ENCODE data around the gene NIPAL3. TPM values are rescaled to one million over a fixed set of nuclear protein-coding genes. Genes with fewer than 3 reads are reported as not detected.
"Not testable (repeated sequence)": the region's sequence is repeated elsewhere in the genome, so short reads cannot be mapped to it uniquely, and the experiment has no call there.

Gene NIPAL3
- total RNA-seq, 2 donors from 2014 or later = 30.0 to 38.5 TPM

- no peaks in the 10 kb centered on the region for H3K9me3 Mint-ChIP-seq
- no peak for ATAC-seq (replicated peaks)
These were observed 76.2 kb downstream of the NIPAL3 start for GRCh38 chr1:24491577-24492360.

GRCh38 chr1:24492935-24493334 lies 77.3 kb downstream of the NIPAL3 start:
- H3K27me3 Mint-ChIP-seq; H3K9me3 Mint-ChIP-seq; H3K4me3 Mint-ChIP-seq; H3K36me3 Mint-ChIP-seq (ENCODE audit: low read depth); ATAC-seq (replicated peaks); H3K27ac Mint-ChIP-seq: not testable (repeated sequence)
- peaks cover 16% of the 10 kb centered on the region for H3K4me1 Mint-ChIP-seq

More at GRCh38 chr1:24491577-24492360, 76.2 kb downstream of the NIPAL3 start:
- Mint-ChIP-seq H3K4me3 (no peak overlapping the region), H3K4me1 (peaks cover 19% of the 10 kb centered on the region), H3K27ac (no peak overlapping the region), H3K27me3 (no peaks in the 10 kb centered on the region), H3K36me3 (ENCODE audit: low read depth) (no peaks in the 10 kb centered on the region)

- H3K27me3 Mint-ChIP-seq = no peaks in the 10 kb centered on the region
- no peaks in the 10 kb centered on the region for H3K36me3 Mint-ChIP-seq (ENCODE audit: low read depth)
These were observed 78.2 kb downstream of the NIPAL3 start for GRCh38 chr1:24493785-24494184.

GRCh38 chr1:24498589-24498988 lies 83.0 kb downstream of the NIPAL3 start:
- peak overlapping the region; percentile 20 for H3K27ac Mint-ChIP-seq
- no peak for ATAC-seq (replicated peaks)
- H3K27me3 Mint-ChIP-seq = no peaks in the 10 kb centered on the region
- no peaks in the 10 kb centered on the region for H3K9me3 Mint-ChIP-seq
- peak overlapping the region; percentile 15 for H3K4me3 Mint-ChIP-seq
- peaks cover 23% of the 10 kb centered on the region for H3K4me1 Mint-ChIP-seq
- peaks cover 5% of the 10 kb centered on the region for H3K36me3 Mint-ChIP-seq (ENCODE audit: low read depth)

More at GRCh38 chr1:24493785-24494184, 78.2 kb downstream of the NIPAL3 start:
- ATAC-seq (replicated peaks) = no peak
- peaks cover 10% of the 10 kb centered on the region for H3K4me1 Mint-ChIP-seq
- no peaks in the 10 kb centered on the region for H3K9me3 Mint-ChIP-seq
- no peak overlapping the region for H3K4me3 Mint-ChIP-seq
- no peak overlapping the region for H3K27ac Mint-ChIP-seq

GRCh38 chr1:24500448-24501048 lies 84.9 kb downstream of the NIPAL3 start:
- H3K4me1 Mint-ChIP-seq = peaks cover 28% of the 10 kb centered on the region
- peaks cover 18% of the 10 kb centered on the region for H3K36me3 Mint-ChIP-seq (ENCODE audit: low read depth)
- ATAC-seq (replicated peaks) = no peak
- no peaks in the 10 kb centered on the region for H3K9me3 Mint-ChIP-seq
- peak overlapping the region; percentile 94 for H3K4me3 Mint-ChIP-seq
- H3K27me3 Mint-ChIP-seq = no peaks in the 10 kb centered on the region
- H3K27ac Mint-ChIP-seq = peak overlapping the region; percentile 89

GRCh38 chr1:24501371-24502064 lies 85.9 kb downstream of the NIPAL3 start:
- H3K27ac Mint-ChIP-seq = peak overlapping the region; percentile 89
- peak overlapping the region; percentile 94 for H3K4me3 Mint-ChIP-seq
- peaks cover 18% of the 10 kb centered on the region for H3K36me3 Mint-ChIP-seq (ENCODE audit: low read depth)
- peak; percentile 20 for ATAC-seq (replicated peaks)
- H3K27me3 Mint-ChIP-seq = no peaks in the 10 kb centered on the region
- H3K4me1 Mint-ChIP-seq = peaks cover 34% of the 10 kb centered on the region
- H3K9me3 Mint-ChIP-seq = no peaks in the 10 kb centered on the region

- Mint-ChIP-seq H3K27me3 (no peaks in the 10 kb centered on the region), H3K36me3 (ENCODE audit: low read depth) (peaks cover 22% of the 10 kb centered on the region), H3K9me3 (no peaks in the 10 kb centered on the region), H3K27ac (peak overlapping the region; percentile 89), H3K4me3 (peak overlapping the region; percentile 94), H3K4me1 (peaks cover 39% of the 10 kb centered on the region)
- peak; percentile 75 for ATAC-seq (replicated peaks)
These were observed 86.6 kb downstream of the NIPAL3 start for GRCh38 chr1:24502065-24502708.

GRCh38 chr1:24502709-24503058 lies 87.1 kb downstream of the NIPAL3 start, which contains the start of gene RCAN3:
Gene RCAN3, plus strand, starts transcription at chr1:24502836. Its CDS starts 11,537 bp downstream, at chr1:24514373.
- Mint-ChIP-seq H3K9me3 (no peaks in the 10 kb centered on the region), H3K4me1 (peaks cover 44% of the 10 kb centered on the region), H3K4me3 (peak within 1 kb of the TSS; percentile 97)

GRCh38 chr1:24503059-24503751 lies 87.6 kb downstream of the NIPAL3 start:
- no peak for ATAC-seq (replicated peaks)
- no peaks in the 10 kb centered on the region for H3K27me3 Mint-ChIP-seq
- H3K36me3 Mint-ChIP-seq (ENCODE audit: low read depth) = peaks cover 32% of the 10 kb centered on the region
- peaks cover 47% of the 10 kb centered on the region for H3K4me1 Mint-ChIP-seq
- H3K27ac Mint-ChIP-seq = peak overlapping the region; percentile 91
- H3K9me3 Mint-ChIP-seq = no peaks in the 10 kb centered on the region
- H3K4me3 Mint-ChIP-seq = peak overlapping the region; percentile 97

More at GRCh38 chr1:24502709-24503058, 87.1 kb downstream of the NIPAL3 start, which contains the start of gene RCAN3:
- peak; percentile 80 for ATAC-seq (replicated peaks)
- Mint-ChIP-seq H3K27ac (peak within 1 kb of the TSS; percentile 91), H3K36me3 (ENCODE audit: low read depth) (peaks cover 27% of the 10 kb centered on the region), H3K27me3 (no peaks in the 10 kb centered on the region)

- peaks cover 38% of the 10 kb centered on the region for H3K36me3 Mint-ChIP-seq (ENCODE audit: low read depth)
- peaks cover 51% of the 10 kb centered on the region for H3K4me1 Mint-ChIP-seq
- peak overlapping the region; percentile 91 for H3K27ac Mint-ChIP-seq
- no peak for ATAC-seq (replicated peaks)
- H3K27me3 Mint-ChIP-seq = no peaks in the 10 kb centered on the region
- H3K4me3 Mint-ChIP-seq = peak overlapping the region; percentile 97
- no peaks in the 10 kb centered on the region for H3K9me3 Mint-ChIP-seq
These were observed 88.4 kb downstream of the NIPAL3 start for GRCh38 chr1:24503870-24504523.

GRCh38 chr1:24504560-24504959 lies 89.0 kb downstream of the NIPAL3 start:
- Mint-ChIP-seq H3K9me3 (no peaks in the 10 kb centered on the region), H3K27me3 (no peaks in the 10 kb centered on the region), H3K27ac (peak overlapping the region; percentile 91), H3K4me3 (peak overlapping the region; percentile 97), H3K4me1 (peaks cover 51% of the 10 kb centered on the region), H3K36me3 (ENCODE audit: low read depth) (peaks cover 44% of the 10 kb centered on the region)
- no peak for ATAC-seq (replicated peaks)

GRCh38 chr1:24505816-24506215 lies 90.2 kb downstream of the NIPAL3 start:
- H3K9me3 Mint-ChIP-seq = no peaks in the 10 kb centered on the region
- peaks cover 56% of the 10 kb centered on the region for H3K36me3 Mint-ChIP-seq (ENCODE audit: low read depth)
- ATAC-seq (replicated peaks) = no peak
- peak overlapping the region; percentile 97 for H3K4me3 Mint-ChIP-seq
- peak overlapping the region; percentile 91 for H3K27ac Mint-ChIP-seq
- peaks cover 59% of the 10 kb centered on the region for H3K4me1 Mint-ChIP-seq
- no peaks in the 10 kb centered on the region for H3K27me3 Mint-ChIP-seq

- Mint-ChIP-seq H3K4me3 (peak overlapping the region; percentile 97), H3K9me3 (no peaks in the 10 kb centered on the region), H3K4me1 (peaks cover 55% of the 10 kb centered on the region), H3K27ac (peak overlapping the region; percentile 91), H3K36me3 (ENCODE audit: low read depth) (peaks cover 64% of the 10 kb centered on the region), H3K27me3 (no peaks in the 10 kb centered on the region)
- no peak for ATAC-seq (replicated peaks)
These were observed 91.2 kb downstream of the NIPAL3 start for GRCh38 chr1:24506691-24507381.
